H1 (cell line): ENCODE measurements around the gene HSD17B10. TPM values are rescaled to one million over a fixed set of nuclear protein-coding genes. Genes with fewer than 3 reads are reported as not detected.

Source experiments
- CTCF ChIA-PET: fragments of 300-600 bp; sonication (Branson Sonifier 250); formaldehyde crosslinking; loops from one replicate; lab custom pipeline; 2021; ENCODE audit not compliant: partially characterized antibody; lab: Charles Lee
- POLR2A ChIA-PET: fragments of 300-600 bp; sonication (Branson Sonifier 250); formaldehyde crosslinking; loops from one replicate; lab custom pipeline; 2021; ENCODE audit warnings: inconsistent platforms; ENCODE audit not compliant: partially characterized antibody; lab: Charles Lee
- DNase-seq, 2 experiments: peaks; one replicate each; pipeline versions ENCODE4 v3.0.0 to v3.0.0-alpha.2; 2010 to 2022; ENCODE audit warnings: low spot score in 2 of 2, low read depth in 1 of 2, mixed read lengths in 1 of 2
- FAIRE-seq: peaks from 2 replicates; lab custom pipeline; 2011; peaks lifted over from hg19 to GRCh38; lab: Jason Lieb, UNC
- H2AFZ ChIP-seq: 2 replicates; pipeline ENCODE4 v1.8.1; 2012; ENCODE audit warnings: low read length, inconsistent platforms
- H2AK5ac ChIP-seq: 2 replicates; pipeline ENCODE4 v1.6.1; 2013; ENCODE audit warnings: low read depth, low read length
- H2BK120ac ChIP-seq: replicated peaks from 2 replicates; pipeline ENCODE3; 2013; ENCODE audit warnings: low read depth, low read length, inconsistent platforms
- H2BK12ac ChIP-seq: 2 replicates; pipeline ENCODE4 v1.6.1; 2013; ENCODE audit warnings: low read depth, low read length
- H2BK15ac ChIP-seq: 2 replicates; pipeline ENCODE4 v1.6.1; 2013; ENCODE audit warnings: low read length
- H2BK20ac ChIP-seq: 2 replicates; pipeline ENCODE4 v1.6.1; 2013; ENCODE audit warnings: low read length
- H2BK5ac ChIP-seq: 2 replicates; pipeline ENCODE4 v1.6.1; 2013; ENCODE audit warnings: low read depth, low read length
- H3K14ac ChIP-seq: 2 replicates; pipeline ENCODE4 v1.6.1; 2013; ENCODE audit warnings: inconsistent platforms; ENCODE audit not compliant: insufficient read length
- H3K18ac ChIP-seq: 2 replicates; pipeline ENCODE4 v1.6.1; 2013; ENCODE audit warnings: low read length; ENCODE audit errors: extremely low read depth
- H3K23ac ChIP-seq: 2 replicates; pipeline ENCODE4 v1.6.1; 2013; ENCODE audit warnings: inconsistent platforms; ENCODE audit not compliant: insufficient read length
- H3K23me2 ChIP-seq: 2 replicates; pipeline ENCODE4 v1.6.1; 2013; ENCODE audit warnings: low read depth, low read length
- H3K27ac ChIP-seq: 2 replicates; pipeline ENCODE4 v1.6.1; 2011; ENCODE audit warnings: low read depth, low read length, inconsistent platforms
- H3K27me3 ChIP-seq, 4 experiments: replicated peaks in 1 of 4; 1 replicate in 1 of 4; 2 replicates in 3 of 4; pipeline versions ENCODE4 v1.6.1 to v1.8.1; 2011 to 2013; ENCODE audit warnings: low read length in 3 of 4, mild to moderate bottlenecking in 3 of 4, inconsistent platforms in 2 of 4, mixed read lengths in 2 of 4, moderate library complexity in 1 of 4; ENCODE audit not compliant: control insufficient read depth in 3 of 4, insufficient read depth in 3 of 4; ENCODE audit errors: extremely low read depth in 1 of 4
- H3K36me3 ChIP-seq, 4 experiments: 2 replicates each; pipeline versions ENCODE4 v1.6.1 to v1.8.1; 2011 to 2013; ENCODE audit warnings: mild to moderate bottlenecking in 4 of 4, low read length in 3 of 4, moderate library complexity in 2 of 4, control low read depth in 1 of 4, inconsistent platforms in 1 of 4; ENCODE audit not compliant: insufficient read depth in 4 of 4, control insufficient read depth in 2 of 4
- H3K4ac ChIP-seq: replicated peaks from 2 replicates; pipeline ENCODE3; 2013; ENCODE audit warnings: low read length, low read depth, mixed read lengths, inconsistent platforms; ENCODE audit not compliant: insufficient read length
- H3K4me1 ChIP-seq, 4 experiments: replicated peaks in 1 of 4; 1 replicate in 1 of 4; 2 replicates in 3 of 4; pipeline versions ENCODE4 v1.6.1 to v1.8.1; 2011 to 2013; ENCODE audit warnings: low read length in 3 of 4, inconsistent platforms in 2 of 4, mixed read lengths in 1 of 4; ENCODE audit not compliant: insufficient read depth in 4 of 4, control insufficient read depth in 3 of 4
- H3K4me2 ChIP-seq, 2 experiments: 2 replicates each; pipeline versions ENCODE4 v1.6.1 to v1.8.1; 2011 to 2013; ENCODE audit warnings: low read depth in 2 of 2, low read length in 2 of 2, control low read depth in 1 of 2, inconsistent platforms in 1 of 2, mild to moderate bottlenecking in 1 of 2; ENCODE audit not compliant: insufficient read depth in 1 of 2
- H3K4me3 ChIP-seq, 4 experiments: fragments of 200-600, 300-600 bp in 1 of 4; sonication (generic), shearing (Covaris generic), sonication (Bioruptor Twin) in 1 of 4; 2 replicates each; pipeline versions ENCODE4 v1.5.1 to v1.8.1; 2011 to 2016; ENCODE audit warnings: low read length in 4 of 4, low read depth in 3 of 4, control low read depth in 2 of 4, inconsistent platforms in 2 of 4, mild to moderate bottlenecking in 2 of 4, mixed read lengths in 1 of 4, moderate library complexity in 1 of 4; ENCODE audit not compliant: insufficient read depth in 2 of 4; ENCODE audit errors: extremely low read depth in 1 of 4
- H3K56ac ChIP-seq: replicated peaks from 2 replicates; pipeline ENCODE3; 2013; ENCODE audit warnings: low read depth, mild to moderate bottlenecking, mixed read lengths, low read length, inconsistent platforms; ENCODE audit not compliant: insufficient read length
- H3K79me1 ChIP-seq: 2 replicates; pipeline ENCODE4 v1.6.1; 2013; ENCODE audit warnings: low read depth, low read length, control low read depth
- H3K79me2 ChIP-seq, 2 experiments: 2 replicates each; pipeline versions ENCODE4 v1.6.1 to v1.8.1; 2012 to 2013; ENCODE audit warnings: low read length in 2 of 2, mild to moderate bottlenecking in 2 of 2, inconsistent platforms in 1 of 2; ENCODE audit not compliant: insufficient read depth in 2 of 2, control insufficient read depth in 1 of 2
- H3K9ac ChIP-seq, 4 experiments: replicated peaks in 1 of 4; 1 replicate in 1 of 4; 2 replicates in 3 of 4; pipeline versions ENCODE4 v1.6.1 to v1.8.1; 2011 to 2013; ENCODE audit warnings: low read depth in 3 of 4, low read length in 3 of 4, control low read depth in 2 of 4, mild to moderate bottlenecking in 2 of 4, moderate library complexity in 2 of 4, inconsistent platforms in 1 of 4; ENCODE audit errors: extremely low read depth in 1 of 4
- H3K9me3 ChIP-seq, 2 experiments: 2 replicates each; pipeline versions ENCODE4 v1.6.1 to v1.8.1; 2012 to 2013; ENCODE audit warnings: mild to moderate bottlenecking in 2 of 2, moderate library complexity in 2 of 2, control low read depth in 1 of 2, inconsistent platforms in 1 of 2, low read depth in 1 of 2, low read length in 1 of 2, mixed read lengths in 1 of 2; ENCODE audit not compliant: insufficient read depth in 2 of 2
- H4K20me1 ChIP-seq, 2 experiments: replicated peaks in 1 of 2; 2 replicates each; pipeline versions ENCODE3 to v1.8.1; 2011 to 2013; ENCODE audit warnings: inconsistent platforms in 2 of 2, low read length in 2 of 2, mild to moderate bottlenecking in 1 of 2; ENCODE audit not compliant: insufficient read depth in 2 of 2, control insufficient read depth in 1 of 2
- H4K5ac ChIP-seq: 2 replicates; pipeline ENCODE4 v1.6.1; 2013; ENCODE audit warnings: low read length, low read depth, mixed read lengths, inconsistent platforms; ENCODE audit not compliant: insufficient read length
- H4K8ac ChIP-seq: 2 replicates; pipeline ENCODE4 v1.8.0; 2013; ENCODE audit warnings: mild to moderate bottlenecking, moderate library complexity, low read length, inconsistent platforms; ENCODE audit not compliant: insufficient read depth; ENCODE audit errors: extremely low read depth
- H4K91ac ChIP-seq: replicated peaks from 2 replicates; pipeline ENCODE3; 2013; ENCODE audit warnings: low read length, mixed read lengths, inconsistent platforms; ENCODE audit not compliant: insufficient read length
- ASH2L ChIP-seq: fragments of 200-600, 300-600 bp; sonication (generic); IDR thresholded peaks from one replicate; pipeline ENCODE4 v1.7.1; 2017; ENCODE audit warnings: low read length
- BCL11A ChIP-seq, 2 experiments: IDR thresholded peaks; one replicate each; pipeline ENCODE4 v1.6.1; 2011; ENCODE audit warnings: low read depth in 2 of 2, low read length in 2 of 2, mild to moderate bottlenecking in 2 of 2
- BRCA1 ChIP-seq: IDR thresholded peaks from 2 replicates; pipeline ENCODE4 v1.6.1; 2012; ENCODE audit warnings: low read depth, low read length, improper control_type of control experiment
- CBX8 ChIP-seq: fragments of 300-800, 300-1000 bp; sonication (generic); IDR thresholded peaks from 2 replicates; pipeline ENCODE4 v1.7.1; 2016; ENCODE audit warnings: low read depth, low read length, borderline replicate concordance
- CTBP2 ChIP-seq: IDR thresholded peaks from 2 replicates; pipeline ENCODE4 v1.7.0; 2011; ENCODE audit warnings: borderline replicate concordance, mild to moderate bottlenecking, moderate library complexity, mixed read lengths, low read length; ENCODE audit not compliant: insufficient read depth, insufficient read length
- EZH2 ChIP-seq: fragments of 200-600 bp; sonication (generic); IDR thresholded peaks from 2 replicates; pipeline ENCODE4 v1.7.1; 2012; ENCODE audit warnings: low read depth, mild to moderate bottlenecking, moderate library complexity, low read length, inconsistent platforms; ENCODE audit not compliant: severe bottlenecking
- KDM4A ChIP-seq: IDR thresholded peaks from one replicate; pipeline ENCODE4 v1.7.1; 2012; ENCODE audit warnings: low read depth, mild to moderate bottlenecking, moderate library complexity, low read length, inconsistent platforms; ENCODE audit not compliant: severe bottlenecking
- PHF8 ChIP-seq: fragments of 200-600 bp; sonication (generic); conservative IDR thresholded peaks from 2 replicates; pipeline ENCODE4 v1.7.1; 2012; ENCODE audit warnings: low read depth, mild to moderate bottlenecking, inconsistent platforms, low read length, moderate library complexity
- POLR2AphosphoS5 ChIP-seq: IDR thresholded peaks from 2 replicates; pipeline ENCODE4 v1.6.1; 2011; ENCODE audit warnings: low read depth, low read length
- POU5F1 ChIP-seq: IDR thresholded peaks from 2 replicates; pipeline ENCODE4 v1.6.1; 2011; ENCODE audit warnings: low read depth, mild to moderate bottlenecking, low read length, moderate library complexity
- SIRT6 ChIP-seq: IDR thresholded peaks from one replicate; pipeline ENCODE4 v1.7.1; 2012; ENCODE audit warnings: low read length, inconsistent platforms
- SRF ChIP-seq: IDR thresholded peaks from 2 replicates; pipeline ENCODE4 v1.6.1; 2011; ENCODE audit warnings: mild to moderate bottlenecking, low read depth, low read length, moderate library complexity
- TBP ChIP-seq: IDR thresholded peaks from 2 replicates; pipeline ENCODE4 v1.6.1; 2011; ENCODE audit warnings: low read depth, low read length, improper control_type of control experiment
- YY1 ChIP-seq: IDR thresholded peaks from 2 replicates; pipeline ENCODE4 v1.6.1; 2011; ENCODE audit warnings: low read depth, mild to moderate bottlenecking, low read length
- WGBS, 2 experiments: shearing (Covaris generic) in 1 of 2; methylation state at CpG; one replicate each; pipeline versions ENCODE4 v1.1.6 to v1.1.7; 2013 to 2015; ENCODE audit warnings: low lambda C conversion rate in 2 of 2, mixed read lengths in 2 of 2, inconsistent platforms in 1 of 2, low coverage in 1 of 2, missing lambda C conversion rate in 1 of 2; ENCODE audit not compliant: insufficient replicate concordance in 2 of 2, insufficient coverage in 1 of 2, insufficient read length in 1 of 2; ENCODE audit errors: extremely low coverage in 1 of 2, missing lambda C conversion rate in 1 of 2; 5-methylcytosine and 5-hydroxymethylcytosine counted together
- polyA plus RNA-seq, 7 experiments: library from polyadenylated mRNA; depleted of rRNA in 3 of 7; stranded (reverse) in 5 of 7; unstranded in 2 of 7; fragments of >200 nt in 5 of 7; fragments of 200-250 nt in 2 of 7; gene quantifications; 1 replicate in 5 of 7; 2 replicates in 1 of 7; 4 replicates in 1 of 7; pipeline versions ENCODE4 v1.2.1 to v1.2.3, GENCODE V29; 2011 to 2013; ENCODE audit warnings: missing spikeins in 2 of 7, mixed read lengths in 2 of 7
- total RNA-seq: library from RNA; stranded (reverse); fragmentation: NEBNext Ultra II Directional; extraction: Animal tissue kit (Norgen Biotek cat#: 25700); gene quantifications from 2 replicates; pipeline ENCODE4 v1.2.1, GENCODE V29; 2021
- TF ChIP-seq, protein P1 (sequence below): IDR thresholded peaks from 2 replicates; pipeline ENCODE4 v1.6.1; 2011; ENCODE audit warnings: low read depth, mild to moderate bottlenecking, low read length; ENCODE audit not compliant: insufficient read depth

HSD17B10 gene
- total and polyA plus RNA-seq, 2 of the 8 experiments (the other 6 are each of a cell fraction or from before 2014, with no cell fraction given), result 114 to 236 TPM

DNA sequence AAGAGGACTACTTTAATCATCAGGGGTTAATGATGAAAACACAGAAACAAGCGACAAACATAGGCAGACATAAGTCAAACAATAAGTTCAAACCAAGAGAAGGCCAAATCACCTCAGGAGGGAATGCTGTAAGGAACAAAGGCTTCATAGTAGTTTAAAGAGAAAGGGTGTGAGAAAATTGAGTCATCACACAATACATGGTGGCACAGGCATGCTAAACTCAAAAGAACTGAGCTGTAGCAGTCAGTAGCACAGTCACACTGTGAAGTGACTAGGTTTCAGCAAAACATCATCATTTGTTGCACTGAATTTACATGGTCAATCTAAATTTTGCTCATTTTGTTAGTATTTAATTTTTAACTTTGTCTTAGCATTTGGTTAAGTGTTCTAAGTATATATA, 36.0 kb downstream of the HSD17B10 start:
- H2BK5ac ChIP-seq, result no peak overlapping the region
- no peak overlapping the region for H4K5ac ChIP-seq
- no peak for FAIRE-seq
- no peak overlapping the region for H2BK12ac ChIP-seq
- ChIA-PET POLR2A (interaction anchor here (1.8 kb wide), 1 partner anchor 24 kb away, joined by 5 read pairs; the partner anchor contains the start of genes RIBC1 and SMC1A), CTCF (no interaction called here)
- no peak overlapping the region for H2BK15ac ChIP-seq
- H2AFZ ChIP-seq, result no peak overlapping the region
- no peak overlapping the region for H3K18ac ChIP-seq
- no peak overlapping the region for H3K4me2 ChIP-seq
- no peak overlapping the region for H2BK20ac ChIP-seq
- H3K79me1 ChIP-seq, result no peaks in the 10 kb centered on the region
- no peaks in the 10 kb centered on the region for H3K79me2 ChIP-seq
- H4K8ac ChIP-seq, result no peak overlapping the region
- H3K56ac ChIP-seq, result no peak overlapping the region
- H3K9me3 ChIP-seq, result no peaks in the 10 kb centered on the region
- H3K4me1 ChIP-seq, result no peaks in the 10 kb centered on the region
- no peak overlapping the region for H2AK5ac ChIP-seq
- H3K4ac ChIP-seq, result no peak overlapping the region
- no peak overlapping the region for H3K23ac ChIP-seq
- no peak overlapping the region for H3K9ac ChIP-seq
- H3K4me3 ChIP-seq, result no peak overlapping the region
- 86% methylated on average over 1 of the region's 1 CpG; no CpG with 5 or more reads in 1 of the 2 experiments for WGBS, 2 experiments
- no peak overlapping the region for H3K14ac ChIP-seq
- no peaks in the 10 kb centered on the region for H3K23me2 ChIP-seq
- TF ChIP-seq, protein P1, sequence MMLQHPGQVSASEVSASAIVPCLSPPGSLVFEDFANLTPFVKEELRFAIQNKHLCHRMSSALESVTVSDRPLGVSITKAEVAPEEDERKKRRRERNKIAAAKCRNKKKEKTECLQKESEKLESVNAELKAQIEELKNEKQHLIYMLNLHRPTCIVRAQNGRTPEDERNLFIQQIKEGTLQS, result no peak
- TF ChIP-seq KDM4A (no peak), POU5F1 (no peak), BRCA1 (no peak), BCL11A (IDR thresholded peaks at IDR 0.05; ENCODE audit: low read depth in 2 of 2, low read length in 2 of 2) (no peak), PHF8 (no peak), CTBP2 (no peak), EZH2 (no peak), SRF (no peak), YY1 (no peak), SIRT6 (no peak), TBP (no peak), POLR2AphosphoS5 (no peak), CBX8 (no peak), ASH2L (no peak)
- H2BK120ac ChIP-seq, result no peak overlapping the region
- H4K20me1 ChIP-seq, result no peaks in the 10 kb centered on the region
- no peak for DNase-seq
- no peaks in the 10 kb centered on the region for H3K27me3 ChIP-seq
- no peak overlapping the region for H3K27ac ChIP-seq
- H3K36me3 ChIP-seq, result peaks cover 5 to 47% (median 23%) of the 10 kb centered on the region in 4 experiments; a peak in 7 of 8 replicates
- H4K91ac ChIP-seq, result no peak overlapping the region
